Measurements from ENCODE around the gene SPP2.

SPP2 gene

GRCh38 chr2:234050455-234051135 is at the start of gene SPP2:
TSS of gene SPP2 (plus strand) at chr2:234050702. CDS start at chr2:234050787, 85 bp downstream.
- no peak for DNase-seq (ENCODE audit: low read depth)

GRCh38 chr2:234001380-234002160 is 48.9 kb upstream of the SPP2 start:
- no peak for DNase-seq (ENCODE audit: low read depth)

GRCh38 chr2:234002281-234002680 is 48.2 kb upstream of the SPP2 start:
- no peak for DNase-seq (ENCODE audit: low read depth)

- DNase-seq (ENCODE audit: low read depth), result no peak
Observed at GRCh38 chr2:234003972-234004617, 46.4 kb upstream of the SPP2 start.

GRCh38 chr2:234005126-234005525 is 45.4 kb upstream of the SPP2 start:
- no peak for DNase-seq (ENCODE audit: low read depth)

GRCh38 chr2:234006501-234006900 is 44.0 kb upstream of the SPP2 start:
- DNase-seq (ENCODE audit: low read depth), result no peak

GRCh38 chr2:234014427-234014826 is 36.1 kb upstream of the SPP2 start:
- DNase-seq (ENCODE audit: low read depth), result no peak

- no peak for DNase-seq (ENCODE audit: low read depth)
Observed at GRCh38 chr2:234015861-234016260, 34.6 kb upstream of the SPP2 start.

- DNase-seq (ENCODE audit: low read depth), result no peak
Observed at GRCh38 chr2:234019896-234020295, 30.6 kb upstream of the SPP2 start.

GRCh38 chr2:234020332-234020731 is 30.2 kb upstream of the SPP2 start:
- DNase-seq (ENCODE audit: low read depth), result no peak

- DNase-seq (ENCODE audit: low read depth), result no peak
Observed at GRCh38 chr2:234022424-234022823, 28.1 kb upstream of the SPP2 start.

GRCh38 chr2:234024304-234024703 is 26.2 kb upstream of the SPP2 start:
- DNase-seq (ENCODE audit: low read depth), result no peak

GRCh38 chr2:234025466-234025865 is 25.0 kb upstream of the SPP2 start:
- DNase-seq (ENCODE audit: low read depth), result no peak

GRCh38 chr2:234025891-234026401 is 24.6 kb upstream of the SPP2 start:
- DNase-seq (ENCODE audit: low read depth), result no peak

GRCh38 chr2:234026693-234027254 is 23.7 kb upstream of the SPP2 start:
- DNase-seq (ENCODE audit: low read depth), result no peak

- DNase-seq (ENCODE audit: low read depth), result no peak
Observed at GRCh38 chr2:234027641-234028040, 22.9 kb upstream of the SPP2 start.

- no peak for DNase-seq (ENCODE audit: low read depth)
Observed at GRCh38 chr2:234029150-234029733, 21.3 kb upstream of the SPP2 start.

- DNase-seq (ENCODE audit: low read depth), result no peak
Observed at GRCh38 chr2:234031207-234031606, 19.3 kb upstream of the SPP2 start.

GRCh38 chr2:234032279-234032856 is 18.1 kb upstream of the SPP2 start:
- no peak for DNase-seq (ENCODE audit: low read depth)

GRCh38 chr2:234033174-234033573 is 17.3 kb upstream of the SPP2 start:
- DNase-seq (ENCODE audit: low read depth), result no peak

GRCh38 chr2:234033885-234034284 is 16.6 kb upstream of the SPP2 start:
- no peak for DNase-seq (ENCODE audit: low read depth)
